VCaP (cell line): Measurements from ENCODE around the gene JARID2.

Source experiments
- H3K27ac ChIP-seq: fragments of 450-650 bp; 2 replicates; pipeline ENCODE4 v1.5.1; 2017
- CTCF ChIP-seq: fragments of 450-650 bp; conservative IDR thresholded peaks from 2 replicates; pipeline ENCODE4 v1.5.1; 2017; ENCODE audit warnings: mild to moderate bottlenecking, moderate library complexity

The JARID2 gene

DNA sequence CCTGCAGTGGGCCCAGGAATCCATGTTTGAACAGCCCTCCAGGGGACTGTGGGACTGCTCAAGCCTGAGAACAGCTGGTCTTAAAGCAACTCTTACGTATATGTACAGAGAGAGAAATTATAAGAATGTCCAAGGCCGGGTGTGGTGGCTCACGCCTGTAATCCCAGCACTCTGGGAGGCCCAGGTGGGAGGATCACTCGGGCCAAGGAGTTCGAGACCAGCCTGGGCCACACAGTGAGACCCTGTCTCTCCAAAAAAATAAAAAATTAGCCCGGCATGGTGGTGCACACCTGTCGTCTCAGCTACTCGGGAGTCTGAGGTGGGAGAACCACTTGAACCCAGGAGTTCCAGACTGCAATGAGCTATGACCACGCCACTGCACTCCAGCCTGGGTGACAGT lies 283.0 kb downstream of the JARID2 start:
- no peak for TF ChIP-seq CTCF
- peak overlapping the region; percentile 47 for H3K27ac ChIP-seq

DNA sequence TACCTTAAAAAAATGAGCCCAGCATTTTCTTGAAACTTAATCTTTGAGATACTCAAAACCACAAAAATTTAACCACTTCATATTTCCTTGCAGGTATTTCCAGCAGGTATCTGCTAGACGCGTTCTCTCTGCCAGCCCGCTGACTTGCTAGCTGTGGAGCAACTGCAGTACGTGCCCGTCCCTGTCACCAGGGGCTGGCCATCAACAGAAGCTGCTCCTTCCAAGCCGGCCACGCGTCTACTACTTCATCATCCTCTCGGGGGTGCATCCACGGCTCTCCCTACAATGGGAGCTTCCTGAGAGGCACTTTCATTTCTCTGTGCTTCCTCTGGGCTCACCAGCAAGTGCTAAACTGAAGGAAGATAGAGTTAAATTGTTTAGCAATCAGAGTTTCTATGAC lies 284.5 kb downstream of the JARID2 start:
- no peak for TF ChIP-seq CTCF
- no peak overlapping the region for H3K27ac ChIP-seq

- no peak for TF ChIP-seq CTCF
- no peak overlapping the region for H3K27ac ChIP-seq
These were observed 286.1 kb downstream of the JARID2 start for GRCh38 chr6:15531973-15532372.

- H3K27ac ChIP-seq = no peak overlapping the region
- no peak for TF ChIP-seq CTCF
These were observed 287.6 kb downstream of the JARID2 start for GRCh38 chr6:15533379-15534026.

- no peak for TF ChIP-seq CTCF
- H3K27ac ChIP-seq = no peak overlapping the region
These were observed 289.1 kb downstream of the JARID2 start for GRCh38 chr6:15534974-15535373.

DNA sequence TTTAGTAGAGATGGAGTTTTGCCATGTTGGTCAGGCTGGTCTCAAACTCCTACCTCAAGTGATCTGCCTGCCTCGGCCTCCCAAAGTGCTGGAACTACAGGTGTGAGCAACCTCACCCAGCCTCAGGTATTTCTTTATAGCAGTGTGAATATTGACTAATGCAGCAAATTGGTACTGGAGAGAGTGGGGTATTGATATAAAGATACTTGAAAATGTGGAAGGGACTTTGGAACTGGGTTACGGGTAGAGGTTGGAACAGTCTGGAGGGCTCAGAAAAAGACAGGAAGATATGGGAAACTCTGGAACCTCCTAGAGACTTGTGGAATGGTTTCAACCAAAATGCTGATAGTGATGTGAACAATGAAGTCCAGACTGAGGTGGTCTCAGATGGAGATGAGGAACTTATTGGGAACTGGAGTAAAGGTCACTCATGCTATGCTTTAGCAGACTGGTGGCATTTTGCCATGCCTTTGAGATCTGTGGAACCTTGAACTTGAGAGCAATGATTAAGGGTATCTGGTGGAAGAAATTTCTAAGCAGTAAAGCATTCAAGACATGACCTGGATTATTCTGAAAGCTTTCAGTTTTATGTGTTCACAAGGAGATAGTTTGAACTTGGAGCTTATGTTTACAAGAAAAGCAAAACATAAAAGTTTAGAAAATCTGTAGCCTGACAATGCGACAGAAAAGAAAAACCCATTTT lies 289.8 kb downstream of the JARID2 start:
- no peak for TF ChIP-seq CTCF
- no peak overlapping the region for H3K27ac ChIP-seq

DNA sequence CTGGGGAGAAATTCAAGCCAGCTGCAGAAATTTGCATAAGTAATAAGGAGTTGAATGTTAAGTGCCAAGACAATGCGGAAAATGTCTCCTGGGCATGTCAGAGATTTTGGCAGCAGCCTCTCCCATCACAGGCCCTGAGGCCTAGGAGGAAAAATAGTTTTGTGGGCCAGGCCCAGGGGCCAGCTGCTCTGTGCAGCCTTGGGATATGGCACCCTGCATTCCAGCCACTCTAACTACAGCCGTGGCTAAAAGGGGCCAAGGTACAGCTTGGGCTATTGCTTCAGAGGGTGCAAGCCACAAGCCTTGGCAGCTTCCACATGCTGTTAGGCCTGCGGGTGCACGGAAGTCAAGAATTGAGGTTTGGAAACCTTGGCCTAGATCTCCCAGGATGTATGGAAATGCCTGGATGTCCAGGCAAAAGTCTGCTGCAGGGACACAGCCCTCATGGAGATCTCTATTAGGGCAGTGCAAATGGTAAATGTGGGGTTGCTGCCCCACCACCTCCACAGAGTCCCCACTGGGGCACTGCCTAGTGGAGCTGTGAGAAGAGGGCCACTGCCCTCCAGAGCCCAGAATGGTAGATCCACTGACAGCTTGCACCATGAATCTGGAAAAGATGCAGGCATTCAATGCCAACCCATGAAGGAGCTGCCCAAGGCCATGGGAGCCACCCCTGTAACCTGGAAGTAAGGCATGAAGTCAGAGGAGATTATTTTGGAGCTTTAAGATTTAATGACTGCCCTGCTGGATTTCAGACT lies 290.5 kb downstream of the JARID2 start:
- no peak overlapping the region for H3K27ac ChIP-seq

More for the DNA sequence above, 290.5 kb downstream of the JARID2 start:
- TF ChIP-seq CTCF = no peak
